Inflammatory macrophage (primary cell): ENCODE results near the gene SNRPB2.

Source experiments
- DNase-seq, 2 donors: peaks; one replicate each; pipeline ENCODE4 v3.0.0-alpha.2; 2020 to 2022

Gene SNRPB2

GRCh38 chr20:16740365-16741072 is 10.7 kb downstream of the SNRPB2 start:
- no peak for DNase-seq

DNA sequence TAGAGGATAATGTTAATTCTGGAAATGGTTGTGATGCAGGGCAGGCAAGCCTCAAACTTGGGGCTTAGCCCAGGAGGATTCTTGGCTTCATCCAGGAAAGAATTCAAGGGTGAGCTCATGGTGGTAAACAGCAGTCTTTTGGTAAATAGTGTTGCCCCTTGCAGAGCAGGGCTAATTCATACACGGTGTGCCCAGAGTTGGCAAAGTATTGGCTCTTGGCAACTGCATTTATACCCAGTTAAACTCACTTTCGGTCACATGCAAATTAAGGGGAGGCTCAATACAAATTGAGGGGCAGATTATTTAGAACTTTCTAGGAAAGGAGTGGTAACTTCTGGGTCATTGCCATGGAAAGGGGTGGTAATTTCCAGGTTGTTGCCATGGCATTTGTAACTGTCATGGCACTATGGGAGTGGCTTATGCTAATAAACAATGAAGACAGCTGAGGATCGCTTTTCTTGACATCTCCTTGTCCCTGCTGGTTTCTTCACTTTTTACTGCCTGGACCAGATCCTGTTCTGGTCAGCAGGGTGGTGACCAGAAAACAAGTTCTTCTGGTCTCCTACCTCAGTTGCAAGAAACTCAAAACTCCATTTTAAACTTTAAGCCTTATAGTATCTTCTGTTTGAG is 14.5 kb downstream of the SNRPB2 start:
- no peak for DNase-seq

DNA sequence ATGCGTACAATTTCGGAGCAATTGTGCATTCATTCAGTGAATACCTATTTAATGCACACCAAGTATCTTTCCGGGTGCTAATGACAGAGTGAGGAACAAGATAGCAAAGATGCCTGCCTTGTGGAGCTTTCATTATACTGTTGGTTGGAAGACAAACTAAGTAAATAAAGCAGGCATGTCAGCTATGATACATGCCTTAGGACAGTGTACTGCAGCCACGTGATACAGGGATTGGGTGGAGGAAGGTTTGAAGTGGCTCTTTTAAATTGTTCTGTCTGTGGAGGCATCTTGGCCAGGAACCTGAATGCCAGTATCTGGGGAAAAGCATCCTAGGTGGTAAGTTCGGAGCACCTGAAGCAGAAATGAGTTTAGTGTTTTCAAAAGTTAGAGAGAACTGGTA is 15.4 kb downstream of the SNRPB2 start:
- no peak for DNase-seq

GRCh38 chr20:16747291-16747811 is 17.5 kb downstream of the SNRPB2 start:
- no peak for DNase-seq

DNA sequence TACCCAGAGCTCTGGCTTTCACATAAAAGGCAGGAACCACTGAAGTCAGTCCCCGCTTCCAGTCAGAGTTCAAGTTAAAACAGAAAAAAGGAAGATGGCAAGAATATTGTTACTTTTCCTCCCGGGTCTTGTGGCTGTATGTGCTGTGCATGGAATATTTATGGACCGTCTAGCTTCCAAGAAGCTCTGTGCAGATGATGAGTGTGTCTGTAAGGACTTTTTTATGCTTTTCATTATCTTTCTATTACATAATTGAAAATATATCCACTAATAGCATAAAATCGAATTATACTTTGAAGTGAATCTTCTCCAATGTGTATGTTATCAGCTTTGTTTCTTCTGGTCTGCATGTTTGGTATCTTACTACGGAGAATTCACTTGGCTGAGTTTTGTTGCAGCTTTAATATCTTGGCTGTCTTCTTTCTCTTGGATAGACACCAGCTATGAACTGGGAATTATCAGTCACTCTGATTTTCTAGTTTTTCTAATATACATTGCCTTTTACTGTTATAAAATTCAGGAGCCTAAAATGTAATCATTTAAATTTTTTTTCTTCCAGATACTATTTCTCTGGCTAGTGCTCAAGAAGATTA is 18.6 kb downstream of the SNRPB2 start, which contains the start of gene OTOR:
Gene OTOR, plus strand, starts transcription at position 51 of the 593 bp plus-strand sequence. Its CDS starts 44 bp downstream, at position 95.
- no peak for DNase-seq

DNA sequence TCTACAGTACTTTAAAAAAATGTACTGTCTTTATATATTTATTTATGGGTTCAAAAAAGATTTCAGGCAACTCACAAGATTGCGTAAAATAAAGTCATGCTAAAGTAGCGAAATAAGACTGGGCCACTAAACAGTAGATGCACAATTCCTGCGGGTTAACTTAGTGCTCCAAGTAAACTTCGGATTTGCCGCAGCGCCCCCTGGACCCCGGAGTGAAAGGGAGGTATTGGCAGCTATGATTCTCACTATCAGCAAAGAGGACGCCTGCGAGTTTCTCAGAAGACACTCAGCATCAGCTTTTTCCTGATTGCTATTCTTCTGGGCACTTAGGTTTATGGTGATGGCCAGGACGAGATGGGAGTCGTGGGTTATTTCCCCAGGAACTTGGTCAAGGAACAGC is 19.7 kb downstream of the SNRPB2 start:
- DNase-seq: no peak

DNA sequence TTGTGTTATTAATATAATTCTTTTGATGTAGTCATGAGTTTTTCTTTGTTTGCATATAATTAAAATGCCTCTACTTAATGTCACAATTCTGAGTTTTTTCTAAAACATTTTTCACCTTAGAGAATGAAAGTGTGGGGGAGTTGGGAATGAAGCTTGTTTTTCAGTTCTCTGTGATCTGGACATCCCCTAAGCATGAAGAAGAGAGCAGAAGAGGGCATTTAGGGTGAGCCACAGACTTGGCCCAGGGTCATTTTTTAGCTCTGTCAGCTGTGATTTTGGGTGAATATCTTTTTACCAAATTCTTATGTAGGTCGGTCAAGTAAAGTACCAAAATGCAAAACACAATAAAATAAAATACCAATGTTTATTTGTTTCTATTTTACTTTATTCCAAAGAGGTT is 22.3 kb downstream of the SNRPB2 start:
- no peak for DNase-seq

DNA sequence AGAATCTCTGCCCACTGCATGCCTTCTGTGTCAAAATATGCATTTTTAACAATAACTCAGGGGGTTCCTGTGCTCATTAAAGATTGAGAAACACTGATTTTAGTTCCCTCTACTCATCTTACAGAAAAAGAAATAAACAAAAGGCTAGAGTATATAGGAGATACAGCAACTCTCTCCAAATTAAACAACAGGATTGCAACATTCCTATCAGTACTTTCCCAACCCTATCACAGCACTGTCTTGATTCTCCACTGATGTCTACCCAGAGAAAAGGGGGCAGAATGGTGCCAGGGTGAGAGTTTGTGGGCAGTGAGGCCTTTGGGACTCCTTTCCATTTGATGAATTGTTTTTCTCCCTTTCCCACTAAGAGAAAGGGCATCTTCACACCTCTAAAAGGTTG is 23.1 kb downstream of the SNRPB2 start:
- no peak for DNase-seq

GRCh38 chr20:16758454-16759180 is 28.8 kb downstream of the SNRPB2 start:
- DNase-seq: no peak

DNA sequence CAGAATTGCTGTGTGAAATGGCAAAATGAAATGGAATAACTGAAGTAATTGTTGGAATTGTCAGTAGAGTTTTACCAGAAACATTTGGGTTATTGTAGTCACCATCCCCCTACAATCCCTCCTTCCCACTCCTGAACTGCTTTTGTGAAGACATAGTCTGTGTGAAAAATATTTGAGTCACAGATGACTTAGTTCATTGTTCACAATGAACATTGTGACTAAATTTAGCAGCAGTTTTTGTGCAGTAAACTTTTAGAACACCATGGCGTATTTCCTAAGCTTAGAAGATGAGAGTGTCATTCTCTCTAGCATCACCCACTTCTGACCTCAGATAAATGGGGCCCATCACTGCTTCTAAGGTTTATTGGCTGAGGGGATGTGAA is 29.3 kb downstream of the SNRPB2 start:
- no peak for DNase-seq

GRCh38 chr20:16760431-16761304 is 30.8 kb downstream of the SNRPB2 start:
- DNase-seq: no peak

GRCh38 chr20:16761305-16761829 is 31.5 kb downstream of the SNRPB2 start:
- DNase-seq: peak; percentile 63 to 71

GRCh38 chr20:16764560-16764959 is 34.7 kb downstream of the SNRPB2 start:
- no peak for DNase-seq

DNA sequence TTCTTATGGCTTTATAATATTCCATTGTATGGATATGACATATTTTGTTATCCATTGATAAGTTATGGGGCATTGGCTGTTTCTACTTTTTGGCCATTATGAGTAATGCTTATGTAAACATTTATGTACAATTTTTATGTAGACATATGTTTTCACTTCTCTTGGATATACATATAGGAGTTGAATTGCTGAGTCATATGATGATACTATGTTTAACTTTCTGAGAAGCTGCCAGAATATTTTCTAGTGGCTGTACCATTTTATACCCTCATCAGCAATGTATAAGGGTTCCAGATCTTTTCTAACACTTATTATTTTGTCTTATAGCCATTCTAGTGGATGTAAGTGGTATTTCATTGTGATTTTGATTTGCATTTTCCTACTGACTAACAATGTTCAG is 41.4 kb downstream of the SNRPB2 start:
- no peak for DNase-seq

GRCh38 chr20:16775961-16776360 is 46.1 kb downstream of the SNRPB2 start:
- DNase-seq: no peak

- no peak for DNase-seq
These were observed 47.3 kb downstream of the SNRPB2 start for GRCh38 chr20:16777126-16777525.

DNA sequence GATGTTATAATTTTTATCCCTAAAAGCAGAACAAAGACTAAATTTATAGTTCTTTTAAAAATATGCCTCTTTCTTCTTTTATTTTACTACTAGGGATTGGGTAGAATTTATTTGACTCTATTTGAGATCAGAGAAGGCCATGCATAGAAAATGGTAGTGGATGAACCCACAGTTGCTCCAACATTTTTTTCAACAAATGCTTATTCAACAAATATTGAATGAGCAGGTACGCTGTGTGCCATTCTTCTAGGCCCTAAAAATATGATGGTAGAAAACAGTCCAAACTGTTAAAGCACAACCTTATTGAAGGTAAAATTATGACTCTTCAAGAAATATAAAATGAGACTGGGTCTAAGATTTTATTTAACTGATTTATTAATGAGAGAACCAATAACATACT is 48.3 kb downstream of the SNRPB2 start:
- DNase-seq: no peak

GRCh38 chr20:16781496-16781895 is 51.7 kb downstream of the SNRPB2 start:
- DNase-seq: no peak

DNA sequence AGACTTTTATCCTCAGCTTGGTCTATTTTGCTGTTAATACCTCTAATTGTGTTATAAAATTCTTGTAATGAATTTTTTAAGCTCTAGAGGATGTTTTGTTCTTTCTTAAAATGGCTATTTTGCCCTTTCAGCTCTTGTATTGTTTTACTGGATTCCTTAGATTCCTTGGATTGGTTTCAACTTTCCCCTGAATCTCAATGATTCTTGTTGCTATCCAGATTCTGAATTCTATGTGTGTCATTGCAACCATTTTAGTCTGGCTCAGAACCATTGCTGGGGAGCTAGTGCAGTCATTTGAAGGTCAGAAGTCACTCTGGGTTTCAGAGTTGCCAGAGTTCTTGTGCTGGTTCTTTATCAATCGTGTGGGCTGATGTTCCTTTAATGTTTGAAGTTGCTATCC is 55.4 kb downstream of the SNRPB2 start:
- DNase-seq: no peak
